ENCODE measurements around the gene PRKAG2. TPM values are rescaled to one million over a fixed set of nuclear protein-coding genes. Genes with fewer than 3 reads are reported as not detected.
"Not testable (repeated sequence)": the region's sequence is repeated elsewhere in the genome, so short reads cannot be mapped to it uniquely, and the experiment has no call there.

PRKAG2 gene
- total RNA-seq, 1 experiment from 2014 or later, result 23.9 TPM

- peak; percentile 98 for DNase-seq
- H3K27ac ChIP-seq (ENCODE audit: low read length), result peak within 1 kb of the TSS; percentile 94
- H3K9me2 ChIP-seq (replicated peaks; ENCODE audit: low read length), result no peaks in the 10 kb centered on the region
- no peaks in the 10 kb centered on the region for H3K27me3 ChIP-seq (ENCODE audit: low read length)
- ChIA-PET POLR2A (ENCODE audit: unreplicated experiment) (interaction anchor here (0.6 to 1.0 kb wide), 9 partner anchors 19 to 828 kb away, joined by 3 to 8 read pairs (median 4); no protein-coding TSS in a partner anchor), CTCF (interaction anchor here (0.6 to 1.2 kb wide), 5 partner anchors 58 to 225 kb away, joined by 3 to 5 read pairs (median 3); partner anchors contain the start of gene NUB1)
- peak within 1 kb of the TSS; percentile 91 for H3K9ac ChIP-seq (ENCODE audit: low read length)
- intact Hi-C loops (cut with micrococcal nuclease), result loop anchor here (2.0 kb wide), 1 partner anchor 25 kb away; no protein-coding TSS in a partner anchor
- H3F3A ChIP-seq (ENCODE audit: low read length, unreplicated experiment), result no peaks in the 10 kb centered on the region
- peaks cover 30% of the 10 kb centered on the region for H3K4me1 ChIP-seq (ENCODE audit: insufficient read depth, low read length)
- TF ChIP-seq CTCF (conservative IDR thresholded peaks at IDR 0.05; ENCODE audit: low read depth, low read length) (no peak), EZH2phosphoT487 (IDR thresholded peaks at IDR 0.05; ENCODE audit: borderline replicate concordance, low read length) (no peak), EZH2 (IDR thresholded peaks at IDR 0.05; ENCODE audit: low read length, unreplicated experiment) (no peak)
- H2AFZ ChIP-seq (ENCODE audit: low read length), result peak within 1 kb of the TSS; percentile 96
- H4K20me1 ChIP-seq (ENCODE audit: low read length), result peaks cover 39% of the 10 kb centered on the region
- H3K9me3 ChIP-seq (ENCODE audit: low read length), result no peaks in the 10 kb centered on the region
- ATAC-seq, result peak; percentile 84
- peak within 1 kb of the TSS; percentile 91 for H3K4me3 ChIP-seq (ENCODE audit: low read length)
- H3K4me2 ChIP-seq (ENCODE audit: low read length), result peak within 1 kb of the TSS; percentile 93
- H3K79me2 ChIP-seq (ENCODE audit: low read length), result peaks cover 44% of the 10 kb centered on the region
- H3K36me3 ChIP-seq (ENCODE audit: low read depth, low read length), result no peaks in the 10 kb centered on the region
- BruUV-seq (replicated peaks), result no TSS peak
Measured at GRCh38 chr7:151519765-151520418, 357.0 kb downstream of the PRKAG2 start, which contains the start of gene RHEB. Gene RHEB (minus strand): TSS chr7:151519895. CDS start chr7:151519511, 384 bp downstream.

- H3K9me2 ChIP-seq (replicated peaks; ENCODE audit: low read length); BruUV-seq (replicated peaks); H3K9me3 ChIP-seq (ENCODE audit: low read length); H2AFZ ChIP-seq (ENCODE audit: low read length); H3F3A ChIP-seq (ENCODE audit: low read length, unreplicated experiment); H3K36me3 ChIP-seq (ENCODE audit: low read depth, low read length); H3K27me3 ChIP-seq (ENCODE audit: low read length): not testable (repeated sequence)
- H3K27ac ChIP-seq (ENCODE audit: low read length), result peak overlapping the region; percentile 94
- H3K4me2 ChIP-seq (ENCODE audit: low read length), result peak overlapping the region; percentile 93
- H3K9ac ChIP-seq (ENCODE audit: low read length), result peak overlapping the region; percentile 91
- intact Hi-C loops (cut with micrococcal nuclease), result loop anchor here (1.0 to 2.0 kb wide), 2 partner anchors 24 to 59 kb away; no protein-coding TSS in a partner anchor
- peaks cover 30% of the 10 kb centered on the region for H3K4me1 ChIP-seq (ENCODE audit: insufficient read depth, low read length)
- POLR2A ChIA-PET (ENCODE audit: unreplicated experiment), result interaction anchor here (0.7 to 1.0 kb wide), 2 partner anchors 53 to 208 kb away, joined by 3 to 4 read pairs; no protein-coding TSS in a partner anchor
- H4K20me1 ChIP-seq (ENCODE audit: low read length), result peaks cover 46% of the 10 kb centered on the region
- CTCF ChIA-PET, result interaction anchor here (0.9 to 1.2 kb wide), 3 partner anchors 59 to 226 kb away, joined by 3 to 5 read pairs (median 3); partner anchors contain the start of gene NUB1
- H3K4me3 ChIP-seq (ENCODE audit: low read length), result peak overlapping the region; percentile 91
- H3K79me2 ChIP-seq (ENCODE audit: low read length), result peaks cover 52% of the 10 kb centered on the region
- ATAC-seq, result peak; percentile 48
- DNase-seq, result peak; percentile 6
Measured at GRCh38 chr7:151518947-151519764, 357.8 kb downstream of the PRKAG2 start.

Measured in PC-3 (cell line).